HCT116 (cell line): ENCODE results near the gene TFDP1. TPM values are rescaled to one million over a fixed set of nuclear protein-coding genes. Genes with fewer than 3 reads are reported as not detected.

Source experiments
- ATAC-seq: fragments of 200-7000 bp; cut with Tn5 transposase; 2 replicates; pipeline ENCODE4 v1.9.1; 2020; ENCODE audit warnings: mild to moderate bottlenecking, moderate library complexity
- BruUV-seq: library from RNA; stranded (reverse); fragments of 400-500 nt; replicated peaks from 2 replicates; lab custom pipeline; 2021; lab: Mats Ljungman, UMichigan
- CTCF ChIA-PET: fragments of 300-600 bp; sonication (Branson Sonifier 250); formaldehyde crosslinking; loops from one replicate; lab custom pipeline; 2021; ENCODE audit warnings: antibody characterized with exemption; lab: Charles Lee
- POLR2A ChIA-PET: fragments of 300-600, 350-600 bp; sonication (Branson Sonifier 250); formaldehyde crosslinking; loops from one replicate; lab custom pipeline; 2021; ENCODE audit warnings: antibody characterized with exemption; lab: Charles Lee
- RAD21 ChIA-PET, 2 experiments: fragments of 300-600 bp; sonication (Branson Sonifier 250); formaldehyde crosslinking; loops; one replicate each; lab custom pipeline; 2023; ENCODE audit warnings: low total read pairs in 2 of 2; ENCODE audit not compliant: uncharacterized antibody in 2 of 2, unreplicated experiment in 2 of 2, low non-redundant PET in 1 of 2; lab: Charles Lee
- DNase-seq: peaks from one replicate; pipeline ENCODE4 v3.0.0-alpha.2; 2010; ENCODE audit warnings: low read depth, low spot score
- H2AFZ ChIP-seq: fragments of 200-600 bp; shearing (Covaris generic), sonication (generic); 2 replicates; pipeline ENCODE4 v1.6.1; 2017; ENCODE audit warnings: low read depth, mixed run types, mixed read lengths, antibody characterized with exemption, low read length; ENCODE audit not compliant: poor library complexity, severe bottlenecking
- H3K27ac ChIP-seq: 2 replicates; pipeline ENCODE4 v1.5.1; 2012; ENCODE audit warnings: low read depth, low read length
- H3K27me3 ChIP-seq: fragments of 200-600 bp; sonication (generic); 2 replicates; pipeline ENCODE4 v1.6.1; 2016; ENCODE audit warnings: mixed run types, low read length, mixed read lengths; ENCODE audit not compliant: insufficient read depth
- H3K36me3 ChIP-seq, 2 experiments: fragments of 200-500 bp in 1 of 2; fragments of 200-600 bp in 1 of 2; sonication (Bioruptor generic) in 1 of 2; sonication (generic) in 1 of 2; 2 replicates each; pipeline versions ENCODE4 v1.5.1 to v1.6.1; 2014 to 2016; ENCODE audit warnings: low read length in 2 of 2, inconsistent platforms in 1 of 2, mixed read lengths in 1 of 2, mixed run types in 1 of 2; ENCODE audit not compliant: insufficient read depth in 2 of 2, control insufficient read depth in 1 of 2
- H3K4me1 ChIP-seq, 2 experiments: fragments of 200-600 bp in 1 of 2; sonication (generic) in 1 of 2; 2 replicates each; pipeline versions ENCODE4 v1.5.1 to v1.6.1; 2012 to 2017; ENCODE audit warnings: low read length in 2 of 2, inconsistent platforms in 1 of 2, mild to moderate bottlenecking in 1 of 2, mixed read lengths in 1 of 2, mixed run types in 1 of 2, moderate library complexity in 1 of 2; ENCODE audit not compliant: insufficient read depth in 2 of 2, control insufficient read depth in 1 of 2
- H3K4me2 ChIP-seq: fragments of 200-600 bp; sonication (generic); 2 replicates; pipeline ENCODE4 v1.6.1; 2017; ENCODE audit warnings: mixed run types, low read length, mixed read lengths
- H3K4me3 ChIP-seq, 2 experiments: fragments of 200-600 bp in 1 of 2; sonication (generic) in 1 of 2; replicated peaks in 1 of 2; 2 replicates each; pipeline ENCODE4 v1.5.1; 2011 to 2016; ENCODE audit warnings: low read length in 2 of 2, control low read depth in 1 of 2, low read depth in 1 of 2, mild to moderate bottlenecking in 1 of 2, mixed read lengths in 1 of 2, mixed run types in 1 of 2
- H3K79me2 ChIP-seq: fragments of 200-600 bp; sonication (generic); 2 replicates; pipeline ENCODE4 v1.6.1; 2017; ENCODE audit warnings: mild to moderate bottlenecking, mixed run types, low read length, moderate library complexity, mixed read lengths; ENCODE audit not compliant: insufficient read depth
- H3K9ac ChIP-seq: fragments of 200-600 bp; sonication (generic); 2 replicates; pipeline ENCODE4 v1.6.1; 2016; ENCODE audit warnings: low read length, mixed read lengths
- H3K9me2 ChIP-seq: fragments of 200-600 bp; sonication (generic), shearing (Covaris generic); 2 replicates; pipeline ENCODE4 v1.6.1; 2017; ENCODE audit warnings: mixed run types, mild to moderate bottlenecking, moderate library complexity; ENCODE audit not compliant: insufficient read depth
- H3K9me3 ChIP-seq, 2 experiments: fragments of 200-500 bp in 1 of 2; fragments of 200-600 bp in 1 of 2; sonication (Bioruptor generic) in 1 of 2; sonication (generic) in 1 of 2; 2 replicates each; pipeline ENCODE4 v1.6.1; 2014 to 2017; ENCODE audit warnings: low read length in 2 of 2, mixed read lengths in 2 of 2, inconsistent platforms in 1 of 2, low read depth in 1 of 2, mild to moderate bottlenecking in 1 of 2, mixed run types in 1 of 2, moderate library complexity in 1 of 2; ENCODE audit not compliant: control insufficient read depth in 1 of 2, insufficient read depth in 1 of 2
- H4K20me1 ChIP-seq: fragments of 200-600 bp; sonication (generic), shearing (Covaris generic); 2 replicates; pipeline ENCODE4 v1.6.1; 2017; ENCODE audit warnings: mixed run types, mild to moderate bottlenecking, moderate library complexity; ENCODE audit not compliant: insufficient read depth
- CBX3 ChIP-seq: IDR thresholded peaks from 2 replicates; pipeline ENCODE4 v1.6.1; 2012; ENCODE audit warnings: low read depth
- CEBPB ChIP-seq: IDR thresholded peaks from 2 replicates; pipeline ENCODE4 v1.6.1; 2012; ENCODE audit warnings: low read depth
- EGR1 ChIP-seq: IDR thresholded peaks from 2 replicates; pipeline ENCODE4 v1.6.1; 2012; ENCODE audit warnings: low read depth
- ELF1 ChIP-seq: IDR thresholded peaks from 2 replicates; pipeline ENCODE4 v1.6.1; 2012; ENCODE audit warnings: low read depth, borderline replicate concordance
- EZH2 ChIP-seq: fragments of 200-600 bp; sonication (generic); IDR thresholded peaks from 2 replicates; pipeline ENCODE4 v1.6.1; 2017; ENCODE audit warnings: antibody characterized with exemption, mixed run types
- FOSL1 ChIP-seq: IDR thresholded peaks from 2 replicates; pipeline ENCODE4 v1.6.1; 2012; ENCODE audit warnings: low read depth
- POLR2A ChIP-seq: IDR thresholded peaks from 2 replicates; pipeline ENCODE4 v1.7.0; 2011; ENCODE audit warnings: borderline replicate concordance; ENCODE audit not compliant: insufficient read depth, insufficient read length; ENCODE audit errors: extremely low read depth
- POLR2AphosphoS5 ChIP-seq: IDR thresholded peaks from 2 replicates; pipeline ENCODE4 v1.6.1; 2011; ENCODE audit warnings: mild to moderate bottlenecking, low read depth, low read length, moderate library complexity
- SIN3A ChIP-seq: IDR thresholded peaks from 2 replicates; pipeline ENCODE4 v1.6.1; 2012; ENCODE audit warnings: low read depth
- YY1 ChIP-seq: IDR thresholded peaks from 2 replicates; pipeline ENCODE4 v1.6.1; 2011; ENCODE audit warnings: low read length, low read depth, moderate library complexity, mild to moderate bottlenecking; ENCODE audit not compliant: insufficient replicate concordance; ENCODE audit errors: extremely low read depth
- intact Hi-C: fragments of 100-400 bp; cut with micrococcal nuclease; formaldehyde crosslinking; loops from 2 replicates; pipeline ENCODE4 v1.10.0; 2022
- total RNA-seq: library from RNA; stranded (reverse); gene quantifications from one replicate; pipeline ENCODE4 v1.2.1, GENCODE V29; 2021; ENCODE audit not compliant: unreplicated experiment
- TF ChIP-seq, protein P1 (sequence below): IDR thresholded peaks from 2 replicates; pipeline ENCODE4 v1.6.1; 2012
- TF ChIP-seq, protein P2 (sequence below), 3 experiments: fragments of 200-600 bp in 1 of 3; sonication (generic) in 1 of 3; IDR thresholded peaks in 2 of 3; conservative IDR thresholded peaks in 1 of 3; 2 replicates each; pipeline ENCODE4 v1.5.1; 2012 to 2017; ENCODE audit warnings: low read depth in 2 of 3, low read length in 2 of 3, antibody characterized with exemption in 1 of 3, borderline replicate concordance in 1 of 3, control low read depth in 1 of 3, mild to moderate bottlenecking in 1 of 3, mixed read lengths in 1 of 3, mixed run types in 1 of 3, moderate library complexity in 1 of 3; ENCODE audit not compliant: insufficient read depth in 1 of 3
- TF ChIP-seq, protein P3 (sequence below): IDR thresholded peaks from 2 replicates; pipeline ENCODE4 v1.6.1; 2012

The TFDP1 gene
- total RNA-seq, 1 experiment from 2014 or later = 169 TPM

DNA sequence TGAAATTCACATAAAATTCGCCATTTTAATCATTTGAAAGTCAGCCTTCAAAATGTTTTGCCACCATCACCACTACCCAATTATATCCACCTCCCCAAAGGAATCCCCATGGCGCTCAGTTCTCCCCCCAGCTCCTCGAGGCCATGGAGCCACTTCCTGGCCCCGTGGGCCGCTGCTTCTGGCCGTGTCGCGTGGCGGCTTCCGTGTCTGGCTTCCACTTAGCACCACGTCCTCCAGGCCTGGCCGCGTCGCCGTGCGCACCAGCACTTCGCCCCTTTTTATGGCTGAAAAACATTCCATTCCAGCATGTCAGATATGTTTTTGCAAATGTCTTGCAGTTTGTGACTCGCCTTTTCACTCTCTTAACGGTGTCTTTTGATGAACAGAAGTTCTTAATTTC is 47.3 kb upstream of the TFDP1 start:
- Histone ChIP-seq H3K36me3 (no peaks in the 10 kb centered on the region; a peak in 2 of 4 replicates), H4K20me1 (no peaks in the 10 kb centered on the region), H3K27me3 (no peaks in the 10 kb centered on the region), H2AFZ (no peak overlapping the region), H3K9ac (no peak overlapping the region), H3K4me1 (peaks cover 0 to 2% of the 10 kb centered on the region in 2 experiments; a peak in 1 of 4 replicates), H3K9me2 (no peaks in the 10 kb centered on the region), H3K9me3 (no peaks in the 10 kb centered on the region), H3K79me2 (no peaks in the 10 kb centered on the region), H3K4me2 (no peak overlapping the region), H3K4me3 (no peak overlapping the region), H3K27ac (no peak overlapping the region)
- ChIA-PET POLR2A (no interaction called here), CTCF (no interaction called here), RAD21 (no interaction called here)
- TF ChIP-seq, protein P1, sequence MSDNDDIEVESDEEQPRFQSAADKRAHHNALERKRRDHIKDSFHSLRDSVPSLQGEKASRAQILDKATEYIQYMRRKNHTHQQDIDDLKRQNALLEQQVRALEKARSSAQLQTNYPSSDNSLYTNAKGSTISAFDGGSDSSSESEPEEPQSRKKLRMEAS = no peak
- TF ChIP-seq EZH2 = no peak
- TF ChIP-seq SIN3A = no peak
- no peak for TF ChIP-seq POLR2A
- TF ChIP-seq FOSL1 = no peak
- no peak for TF ChIP-seq CEBPB
- TF ChIP-seq POLR2AphosphoS5 = no peak
- no peak for TF ChIP-seq ELF1
- TF ChIP-seq, protein P2, sequence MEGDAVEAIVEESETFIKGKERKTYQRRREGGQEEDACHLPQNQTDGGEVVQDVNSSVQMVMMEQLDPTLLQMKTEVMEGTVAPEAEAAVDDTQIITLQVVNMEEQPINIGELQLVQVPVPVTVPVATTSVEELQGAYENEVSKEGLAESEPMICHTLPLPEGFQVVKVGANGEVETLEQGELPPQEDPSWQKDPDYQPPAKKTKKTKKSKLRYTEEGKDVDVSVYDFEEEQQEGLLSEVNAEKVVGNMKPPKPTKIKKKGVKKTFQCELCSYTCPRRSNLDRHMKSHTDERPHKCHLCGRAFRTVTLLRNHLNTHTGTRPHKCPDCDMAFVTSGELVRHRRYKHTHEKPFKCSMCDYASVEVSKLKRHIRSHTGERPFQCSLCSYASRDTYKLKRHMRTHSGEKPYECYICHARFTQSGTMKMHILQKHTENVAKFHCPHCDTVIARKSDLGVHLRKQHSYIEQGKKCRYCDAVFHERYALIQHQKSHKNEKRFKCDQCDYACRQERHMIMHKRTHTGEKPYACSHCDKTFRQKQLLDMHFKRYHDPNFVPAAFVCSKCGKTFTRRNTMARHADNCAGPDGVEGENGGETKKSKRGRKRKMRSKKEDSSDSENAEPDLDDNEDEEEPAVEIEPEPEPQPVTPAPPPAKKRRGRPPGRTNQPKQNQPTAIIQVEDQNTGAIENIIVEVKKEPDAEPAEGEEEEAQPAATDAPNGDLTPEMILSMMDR (IDR thresholded peaks at IDR 0.05 in 2 of 3, conservative IDR thresholded peaks at IDR 0.05 in 1 of 3; ENCODE audit: borderline replicate concordance in 1 of 3, insufficient read depth in 1 of 3, low read depth in 2 of 3, low read length in 2 of 3) = no peak
- TF ChIP-seq, protein P3, sequence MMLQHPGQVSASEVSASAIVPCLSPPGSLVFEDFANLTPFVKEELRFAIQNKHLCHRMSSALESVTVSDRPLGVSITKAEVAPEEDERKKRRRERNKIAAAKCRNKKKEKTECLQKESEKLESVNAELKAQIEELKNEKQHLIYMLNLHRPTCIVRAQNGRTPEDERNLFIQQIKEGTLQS = no peak
- no peak for TF ChIP-seq YY1
- no peak for TF ChIP-seq EGR1
- TF ChIP-seq CBX3 = no peak
- no TSS peak for BruUV-seq
- DNase-seq (no peak), ATAC-seq (no peak)
- intact Hi-C loops = no loop called here
